WTC11 (cell line): Measurements from ENCODE around the gene TAF10. TPM values are rescaled to one million over a fixed set of nuclear protein-coding genes. Genes with fewer than 3 reads are reported as not detected.

Experiments used
- ATAC-seq: fragments of 200-7000 bp; cut with Tn5 transposase; 2 replicates; pipeline ENCODE4 v1.10.0; 2021; ENCODE audit warnings: mild to moderate bottlenecking, moderate library complexity
- CTCF ChIA-PET: fragments of 300-600 bp; sonication (Branson Sonifier 250); formaldehyde crosslinking; loops from one replicate; lab custom pipeline; 2021; ENCODE audit warnings: antibody characterized with exemption; lab: Charles Lee
- POLR2A ChIA-PET: fragments of 350-600 bp; sonication (Branson Sonifier 250); formaldehyde crosslinking; loops from one replicate; lab custom pipeline; 2021; ENCODE audit warnings: antibody characterized with exemption; lab: Charles Lee
- DNase-seq: peaks from one replicate; pipeline ENCODE4 v3.0.0; 2021; ENCODE audit warnings: low spot score
- H3K27ac Mint-ChIP-seq: 2 replicates; pipeline ENCODE4 v1.8.0; 2021; ENCODE audit warnings: mixed read lengths
- H3K27me3 Mint-ChIP-seq: 2 replicates; pipeline ENCODE4 v1.8.0; 2021; ENCODE audit warnings: low read depth, mild to moderate bottlenecking, moderate library complexity, mixed read lengths
- H3K36me3 Mint-ChIP-seq: 2 replicates; pipeline ENCODE4 v1.8.0; 2021; ENCODE audit warnings: mixed read lengths
- H3K4me1 Mint-ChIP-seq: 2 replicates; pipeline ENCODE4 v1.8.0; 2022; ENCODE audit warnings: mixed read lengths
- H3K4me3 Mint-ChIP-seq: 2 replicates; pipeline ENCODE4 v1.8.0; 2021; ENCODE audit warnings: mild to moderate bottlenecking, moderate library complexity, mixed read lengths
- H3K9me3 Mint-ChIP-seq: 2 replicates; pipeline ENCODE4 v1.8.0; 2021; ENCODE audit warnings: mixed read lengths
- FOXP4 ChIP-seq: sonication (generic); formaldehyde crosslinking; IDR thresholded peaks from 2 replicates; pipeline ENCODE4 v1.8.0; 2022; ENCODE audit warnings: mild to moderate bottlenecking, missing genetic modification reagents
- GABPB1 ChIP-seq: sonication (generic); formaldehyde crosslinking; IDR thresholded peaks from 2 replicates; pipeline ENCODE4 v1.8.1; 2023; ENCODE audit warnings: mild to moderate bottlenecking, missing genetic modification reagents
- GTF2I ChIP-seq: fragments of 250-450 bp; sonication (Bioruptor Pico); conservative IDR thresholded peaks from 2 replicates; pipeline ENCODE4 v1.4.0; 2021; ENCODE audit warnings: mild to moderate bottlenecking
- MXD4 ChIP-seq: fragments of 250-450 bp; sonication (Bioruptor Pico); IDR thresholded peaks from 2 replicates; pipeline ENCODE4 v1.8.0; 2021; ENCODE audit warnings: mild to moderate bottlenecking, moderate library complexity, borderline replicate concordance
- OVOL2 ChIP-seq: fragments of 250-450 bp; sonication (Bioruptor Pico); IDR thresholded peaks from 2 replicates; pipeline ENCODE4 v1.9.0; 2021; ENCODE audit warnings: mild to moderate bottlenecking, borderline replicate concordance
- SP1 ChIP-seq: sonication (generic); formaldehyde crosslinking; conservative IDR thresholded peaks from 2 replicates; pipeline ENCODE4 v1.8.1; 2022; ENCODE audit warnings: missing genetic modification reagents
- ZBTB21 ChIP-seq: sonication (generic); formaldehyde crosslinking; IDR thresholded peaks from 2 replicates; pipeline ENCODE4 v1.8.1; 2023; ENCODE audit warnings: mild to moderate bottlenecking, missing genetic modification reagents, borderline replicate concordance
- ZNF138 ChIP-seq: sonication (generic); formaldehyde crosslinking; conservative IDR thresholded peaks from 2 replicates; pipeline ENCODE4 v1.8.1; 2022; ENCODE audit warnings: mild to moderate bottlenecking, moderate library complexity, missing genetic modification reagents
- ZNF396 ChIP-seq: fragments of 250-450 bp; sonication (Bioruptor Pico); IDR thresholded peaks from 2 replicates; pipeline ENCODE4 v1.8.0; 2021; ENCODE audit warnings: mild to moderate bottlenecking, moderate library complexity, borderline replicate concordance
- total RNA-seq: library from RNA; stranded (reverse); gene quantifications from 3 replicates; pipeline ENCODE4 v1.2.3, GENCODE V29; 2021
- TF ChIP-seq, protein P1 (sequence below): fragments of 200-600 bp; IDR thresholded peaks from 2 replicates; pipeline ENCODE4 v1.8.0; 2022; ENCODE audit warnings: antibody characterized with exemption
- TF ChIP-seq, protein P2 (sequence below): sonication (generic); formaldehyde crosslinking; IDR thresholded peaks from 2 replicates; pipeline ENCODE4 v1.8.0; 2022; ENCODE audit warnings: missing genetic modification reagents

The TAF10 gene
- total RNA-seq, 1 experiment from 2014 or later, result 165 TPM

GRCh38 chr11:6650980-6651379 is 39.0 kb upstream of the TAF10 start (continued):
- TF ChIP-seq, protein P1, sequence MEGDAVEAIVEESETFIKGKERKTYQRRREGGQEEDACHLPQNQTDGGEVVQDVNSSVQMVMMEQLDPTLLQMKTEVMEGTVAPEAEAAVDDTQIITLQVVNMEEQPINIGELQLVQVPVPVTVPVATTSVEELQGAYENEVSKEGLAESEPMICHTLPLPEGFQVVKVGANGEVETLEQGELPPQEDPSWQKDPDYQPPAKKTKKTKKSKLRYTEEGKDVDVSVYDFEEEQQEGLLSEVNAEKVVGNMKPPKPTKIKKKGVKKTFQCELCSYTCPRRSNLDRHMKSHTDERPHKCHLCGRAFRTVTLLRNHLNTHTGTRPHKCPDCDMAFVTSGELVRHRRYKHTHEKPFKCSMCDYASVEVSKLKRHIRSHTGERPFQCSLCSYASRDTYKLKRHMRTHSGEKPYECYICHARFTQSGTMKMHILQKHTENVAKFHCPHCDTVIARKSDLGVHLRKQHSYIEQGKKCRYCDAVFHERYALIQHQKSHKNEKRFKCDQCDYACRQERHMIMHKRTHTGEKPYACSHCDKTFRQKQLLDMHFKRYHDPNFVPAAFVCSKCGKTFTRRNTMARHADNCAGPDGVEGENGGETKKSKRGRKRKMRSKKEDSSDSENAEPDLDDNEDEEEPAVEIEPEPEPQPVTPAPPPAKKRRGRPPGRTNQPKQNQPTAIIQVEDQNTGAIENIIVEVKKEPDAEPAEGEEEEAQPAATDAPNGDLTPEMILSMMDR, result no peak

DNA sequence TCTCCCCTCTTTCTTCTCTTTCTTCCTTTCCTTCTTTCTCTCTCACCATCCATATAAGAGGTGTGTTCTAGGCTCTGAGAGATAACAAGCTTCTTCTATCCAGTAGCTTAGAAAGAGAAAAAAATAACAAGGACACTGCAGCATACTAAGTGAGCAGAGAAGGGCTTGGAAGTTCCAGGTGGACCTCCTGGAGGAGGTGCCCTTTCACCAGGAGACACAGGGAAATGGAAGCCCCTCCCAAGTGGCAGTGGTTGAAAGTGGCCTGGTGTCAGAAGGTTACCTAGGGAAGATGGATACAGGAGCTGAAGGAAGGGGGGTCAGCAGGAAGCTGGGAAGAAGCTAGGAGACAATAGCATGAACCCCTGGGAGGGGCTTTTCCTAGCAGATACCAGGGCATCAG is 38.1 kb upstream of the TAF10 start:
- Mint-ChIP-seq H3K36me3 (no peaks in the 10 kb centered on the region), H3K4me1 (no peaks in the 10 kb centered on the region), H3K27ac (no peak overlapping the region), H3K27me3 (no peaks in the 10 kb centered on the region), H3K9me3 (no peaks in the 10 kb centered on the region), H3K4me3 (no peak overlapping the region)
- ChIA-PET CTCF (interaction anchor here (1.8 kb wide), 1 partner anchor 17 kb away, joined by 6 read pairs; no protein-coding TSS in a partner anchor), POLR2A (no interaction called here)
- ATAC-seq (no peak), DNase-seq (no peak)
- TF ChIP-seq SP1 (CRISPR knock-in tag), result no peak
- no peak for TF ChIP-seq GABPB1 (CRISPR knock-in tag)
- no peak for TF ChIP-seq GTF2I (CRISPR knock-in tag)
- TF ChIP-seq ZNF138, result no peak
- no peak for TF ChIP-seq ZNF396 (CRISPR knock-in tag)
- no peak for TF ChIP-seq MXD4 (CRISPR knock-in tag)

GRCh38 chr11:6648501-6648900 is 36.5 kb upstream of the TAF10 start:
- H3K4me3 Mint-ChIP-seq, result no peak overlapping the region
- ChIA-PET CTCF (no interaction called here), POLR2A (no interaction called here)
- DNase-seq, result no peak
- H3K36me3 Mint-ChIP-seq, result no peaks in the 10 kb centered on the region
- TF ChIP-seq FOXP4 (CRISPR knock-in tag), result no peak
- no peak for TF ChIP-seq ZBTB21 (CRISPR knock-in tag)
- H3K9me3 Mint-ChIP-seq, result no peaks in the 10 kb centered on the region
- H3K27me3 Mint-ChIP-seq, result no peaks in the 10 kb centered on the region
- no peaks in the 10 kb centered on the region for H3K4me1 Mint-ChIP-seq
- no peak for ATAC-seq
- H3K27ac Mint-ChIP-seq, result no peak overlapping the region

DNA sequence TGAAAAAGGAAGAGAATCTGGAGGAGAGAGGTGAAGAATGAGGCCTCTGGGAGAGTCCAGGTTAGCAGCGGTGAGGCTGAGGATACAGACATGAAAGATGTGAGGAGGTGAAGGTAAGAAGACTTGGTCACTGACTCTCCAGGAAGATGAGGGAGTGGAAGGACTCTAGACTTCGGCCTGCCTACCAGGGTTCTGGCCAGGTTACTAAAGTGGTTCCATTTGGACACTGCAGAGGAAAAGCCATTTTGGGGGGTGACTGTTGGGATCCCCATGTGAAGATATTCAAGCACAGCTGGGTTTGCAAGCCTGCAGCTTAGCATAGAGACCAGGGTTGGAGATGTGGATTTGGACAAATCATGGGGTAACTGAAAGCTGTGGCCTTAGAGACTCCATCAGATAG is 35.8 kb upstream of the TAF10 start:
- H3K4me3 Mint-ChIP-seq, result no peak overlapping the region
- ChIA-PET POLR2A (interaction anchor here (0.9 kb wide), 1 partner anchor 44 kb away, joined by 3 read pairs; no protein-coding TSS in a partner anchor), CTCF (interaction anchor here (1.0 to 1.6 kb wide), 2 partner anchors 20 to 36 kb away, joined by 4 to 8 read pairs; partner anchors contain the start of gene TAF10)

More for the DNA sequence above, 35.8 kb upstream of the TAF10 start:
- no peaks in the 10 kb centered on the region for H3K36me3 Mint-ChIP-seq
- TF ChIP-seq OVOL2 (CRISPR knock-in tag), result no peak
- no peak for TF ChIP-seq ZNF396 (CRISPR knock-in tag)
- TF ChIP-seq, protein P2, sequence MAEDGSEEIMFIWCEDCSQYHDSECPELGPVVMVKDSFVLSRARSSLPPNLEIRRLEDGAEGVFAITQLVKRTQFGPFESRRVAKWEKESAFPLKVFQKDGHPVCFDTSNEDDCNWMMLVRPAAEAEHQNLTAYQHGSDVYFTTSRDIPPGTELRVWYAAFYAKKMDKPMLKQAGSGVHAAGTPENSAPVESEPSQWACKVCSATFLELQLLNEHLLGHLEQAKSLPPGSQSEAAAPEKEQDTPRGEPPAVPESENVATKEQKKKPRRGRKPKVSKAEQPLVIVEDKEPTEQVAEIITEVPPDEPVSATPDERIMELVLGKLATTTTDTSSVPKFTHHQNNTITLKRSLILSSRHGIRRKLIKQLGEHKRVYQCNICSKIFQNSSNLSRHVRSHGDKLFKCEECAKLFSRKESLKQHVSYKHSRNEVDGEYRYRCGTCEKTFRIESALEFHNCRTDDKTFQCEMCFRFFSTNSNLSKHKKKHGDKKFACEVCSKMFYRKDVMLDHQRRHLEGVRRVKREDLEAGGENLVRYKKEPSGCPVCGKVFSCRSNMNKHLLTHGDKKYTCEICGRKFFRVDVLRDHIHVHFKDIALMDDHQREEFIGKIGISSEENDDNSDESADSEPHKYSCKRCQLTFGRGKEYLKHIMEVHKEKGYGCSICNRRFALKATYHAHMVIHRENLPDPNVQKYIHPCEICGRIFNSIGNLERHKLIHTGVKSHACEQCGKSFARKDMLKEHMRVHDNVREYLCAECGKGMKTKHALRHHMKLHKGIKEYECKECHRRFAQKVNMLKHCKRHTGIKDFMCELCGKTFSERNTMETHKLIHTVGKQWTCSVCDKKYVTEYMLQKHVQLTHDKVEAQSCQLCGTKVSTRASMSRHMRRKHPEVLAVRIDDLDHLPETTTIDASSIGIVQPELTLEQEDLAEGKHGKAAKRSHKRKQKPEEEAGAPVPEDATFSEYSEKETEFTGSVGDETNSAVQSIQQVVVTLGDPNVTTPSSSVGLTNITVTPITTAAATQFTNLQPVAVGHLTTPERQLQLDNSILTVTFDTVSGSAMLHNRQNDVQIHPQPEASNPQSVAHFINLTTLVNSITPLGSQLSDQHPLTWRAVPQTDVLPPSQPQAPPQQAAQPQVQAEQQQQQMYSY (CRISPR knock-in tag), result no peak
- no peak for TF ChIP-seq MXD4 (CRISPR knock-in tag)
- TF ChIP-seq, all 79 proteins: peak for 0
- Mint-ChIP-seq H3K4me1 (no peaks in the 10 kb centered on the region), H3K9me3 (no peaks in the 10 kb centered on the region), H3K27me3 (no peaks in the 10 kb centered on the region), H3K27ac (no peak overlapping the region)
- DNase-seq, result no peak
- no peak for ATAC-seq
